ENCODE results near the gene GRB14. TPM values are rescaled to one million over a fixed set of nuclear protein-coding genes. Genes with fewer than 3 reads are reported as not detected.

The GRB14 gene
- total RNA-seq, 1 experiment from 2014 or later = not detected

Other genes with a start within 250 kb of the GRB14 start
- gene COBLL1, start 220.3 kb upstream of the GRB14 start, total RNA-seq (2021; ENCODE audit: unreplicated experiment) = 4.4 TPM

All from Panc1 (cell line).